PFSK-1 (cell line): Measurements from ENCODE around the gene ATP5F1D.

Experiments
- FOXP2 ChIP-seq: optimal IDR thresholded peaks from 2 replicates; pipeline ENCODE3; 2011; ENCODE audit warnings: borderline replicate concordance, control low read depth, inconsistent platforms; ENCODE audit not compliant: insufficient read depth; ENCODE audit errors: extremely low read length, extremely low read depth
- POLR2AphosphoS5 ChIP-seq: IDR thresholded peaks from 2 replicates; pipeline ENCODE4 v1.6.1; 2012; ENCODE audit warnings: low read depth, mild to moderate bottlenecking, control low read depth, low read length, moderate library complexity
- REST ChIP-seq, 2 experiments: IDR thresholded peaks; 2 replicates each; pipeline versions ENCODE4 v1.6.1 to v1.8.0; 2011 to 2012; ENCODE audit warnings: low read depth in 2 of 2, low read length in 2 of 2, control low read depth in 1 of 2, inconsistent platforms in 1 of 2, mild to moderate bottlenecking in 1 of 2, moderate library complexity in 1 of 2; ENCODE audit not compliant: insufficient read depth in 1 of 2
- SIN3A ChIP-seq: IDR thresholded peaks from 2 replicates; pipeline ENCODE4 v1.6.1; 2012; ENCODE audit warnings: mild to moderate bottlenecking, low read length, moderate library complexity, borderline replicate concordance; ENCODE audit not compliant: insufficient read depth
- TAF1 ChIP-seq: IDR thresholded peaks from 2 replicates; pipeline ENCODE4 v1.6.1; 2012; ENCODE audit warnings: low read length, control low read depth, borderline replicate concordance; ENCODE audit not compliant: insufficient read depth

ATP5F1D gene

DNA sequence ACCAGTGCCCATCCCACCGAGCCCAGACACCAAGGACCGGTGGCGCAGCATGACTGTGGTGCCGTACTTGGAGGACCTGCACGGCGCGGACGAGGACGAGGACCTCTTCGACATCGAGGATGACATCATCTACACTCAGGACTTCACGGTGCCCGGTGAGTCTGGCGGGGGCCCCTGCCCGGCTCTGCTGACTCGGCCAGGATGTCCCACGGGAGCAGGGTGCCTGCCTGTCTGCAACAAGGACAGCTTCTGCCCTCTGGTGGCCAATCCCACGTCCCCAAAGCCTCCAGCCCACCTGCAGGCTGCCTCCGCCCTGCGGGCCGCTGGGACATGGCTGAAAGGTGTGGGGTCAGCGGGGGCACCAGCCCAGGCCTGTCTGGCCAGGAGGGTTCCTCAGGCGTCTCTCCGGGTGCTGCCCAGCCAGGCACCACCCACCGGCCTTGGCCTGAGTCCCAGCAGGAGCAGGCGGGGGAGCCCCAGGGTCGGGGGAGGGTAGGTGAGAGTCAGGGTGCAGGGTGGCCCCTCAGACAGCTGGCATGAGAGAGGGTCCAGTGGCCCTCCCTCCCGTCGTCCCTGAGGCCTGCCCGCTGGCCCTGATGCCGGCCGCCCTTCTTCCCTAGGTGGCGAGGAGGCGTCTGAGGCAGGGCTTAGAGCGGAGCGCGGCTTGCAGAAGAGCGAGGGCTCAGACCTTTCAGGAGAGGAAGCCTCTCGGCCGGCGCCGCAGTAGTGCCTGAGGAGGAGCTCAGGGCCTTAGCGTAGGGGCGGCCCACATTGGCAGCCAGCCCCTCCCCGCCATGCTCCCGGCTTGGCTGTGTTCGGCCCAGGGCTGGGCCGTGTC, 18.3 kb upstream of the ATP5F1D start:
- no peak for TF ChIP-seq POLR2AphosphoS5
- no peak for TF ChIP-seq FOXP2
- TF ChIP-seq SIN3A: no peak
- no peak for TF ChIP-seq REST (IDR thresholded peaks at IDR 0.05; ENCODE audit: insufficient read depth in 1 of 2, low read depth in 2 of 2, low read length in 2 of 2)
- no peak for TF ChIP-seq TAF1

DNA sequence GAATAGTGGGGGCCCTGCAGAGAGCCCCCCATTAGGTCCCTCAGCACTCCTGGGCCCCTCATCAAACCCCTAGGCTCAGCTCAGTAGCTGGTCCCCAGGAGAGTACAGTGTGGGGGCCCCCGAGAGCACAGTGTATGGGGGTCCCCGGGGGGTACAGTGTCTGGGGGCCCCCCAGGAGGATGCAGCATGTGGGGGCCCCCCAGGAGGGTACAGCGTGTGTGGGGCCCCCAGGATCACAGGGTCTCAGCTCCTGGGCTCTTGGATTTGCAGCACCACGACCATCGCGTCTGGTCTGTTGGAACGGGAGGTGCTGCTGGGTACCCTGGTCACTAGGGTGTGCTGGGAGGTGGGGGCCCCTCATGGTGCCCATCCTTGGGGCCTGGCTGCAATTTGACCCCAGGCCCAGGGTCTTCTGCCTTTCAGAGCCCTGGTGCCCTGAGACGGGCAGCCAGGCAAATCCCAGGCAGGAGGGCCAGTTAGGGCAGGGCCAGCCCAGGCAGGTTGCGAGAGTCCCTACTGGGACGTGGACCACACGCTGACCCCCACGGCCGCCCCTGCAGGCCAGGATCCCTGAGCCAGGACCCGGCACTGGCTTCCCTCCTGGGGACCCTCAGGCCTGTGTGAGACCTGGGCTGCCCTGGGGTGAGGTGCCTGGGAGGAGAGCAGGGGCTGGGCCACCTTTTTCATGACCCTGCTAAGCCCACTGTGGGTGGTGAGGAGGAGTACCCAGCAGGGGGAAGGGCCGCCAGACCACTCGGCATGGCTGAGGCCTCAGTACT, 17.3 kb upstream of the ATP5F1D start:
- TF ChIP-seq SIN3A (no peak), POLR2AphosphoS5 (no peak), REST (IDR thresholded peaks at IDR 0.05; ENCODE audit: insufficient read depth in 1 of 2, low read depth in 2 of 2, low read length in 2 of 2) (no peak), TAF1 (no peak)

- TF ChIP-seq POLR2AphosphoS5 (no peak), SIN3A (no peak), TAF1 (no peak), REST (IDR thresholded peaks at IDR 0.05; ENCODE audit: insufficient read depth in 1 of 2, low read depth in 2 of 2, low read length in 2 of 2) (no peak), FOXP2 (no peak)
Measured at GRCh38 chr19:1224847-1225246, 16.7 kb upstream of the ATP5F1D start.

- no peak for TF ChIP-seq REST (IDR thresholded peaks at IDR 0.05; ENCODE audit: insufficient read depth in 1 of 2, low read depth in 2 of 2, low read length in 2 of 2)
Measured at GRCh38 chr19:1225440-1226226, 15.9 kb upstream of the ATP5F1D start.
